Ascending aorta (tissue), 2 donors: ENCODE measurements around the gene HAPSTR1. TPM values are rescaled to one million over a fixed set of nuclear protein-coding genes. Genes with fewer than 3 reads are reported as not detected.

Source experiments
- DNase-seq, 2 donors: peaks; one replicate each; pipeline ENCODE4 v3.0.0-alpha.2; 2019; ENCODE audit warnings: low spot score in 2 of 2
- H3K27ac ChIP-seq, 2 donors: fragments of 200-600 bp; sonication (generic); one replicate each; pipeline ENCODE4 v1.5.1; 2016 to 2017; ENCODE audit warnings: mild to moderate bottlenecking in 1 of 2
- H3K27me3 ChIP-seq: fragments of 200-600 bp; sonication (generic); one replicate; pipeline ENCODE4 v1.5.1; 2017
- H3K36me3 ChIP-seq, 2 donors: fragments of 200-600 bp; sonication (generic); one replicate each; pipeline ENCODE4 v1.5.1; 2016
- H3K4me1 ChIP-seq, 2 donors: fragments of 200-600 bp; sonication (generic); one replicate each; pipeline ENCODE4 v1.5.1; 2016 to 2017; ENCODE audit warnings: mild to moderate bottlenecking in 1 of 2
- H3K4me3 ChIP-seq, 2 donors: fragments of 200-600 bp; sonication (generic); one replicate each; pipeline ENCODE4 v1.5.1; 2016 to 2017; ENCODE audit warnings: mild to moderate bottlenecking in 1 of 2
- H3K9me3 ChIP-seq, 2 donors: fragments of 200-600 bp; sonication (generic); one replicate each; pipeline ENCODE4 v1.5.1; 2016
- intact Hi-C: fragments of 100-400 bp; cut with DNase I; formaldehyde crosslinking; loops from one replicate; pipeline ENCODE4 v1.15.1; 2023
- total RNA-seq: library from RNA; depleted of rRNA; stranded (reverse); fragments of >200 nt; gene quantifications from one replicate; pipeline ENCODE4 v1.1.0, GENCODE V29; 2016
- TF ChIP-seq, protein P1 (sequence below), 3 experiments: fragments of 200-600 bp in 2 of 3; fragments of 450-650 bp in 1 of 3; sonication (generic) in 2 of 3; IDR thresholded peaks; one replicate each; pipeline ENCODE4 v1.5.1; 2016 to 2019; ENCODE audit warnings: antibody characterized with exemption in 3 of 3, mild to moderate bottlenecking in 1 of 3, moderate library complexity in 1 of 3

HAPSTR1 gene
- total RNA-seq, 1 donor from 2014 or later = 22.0 TPM

DNA sequence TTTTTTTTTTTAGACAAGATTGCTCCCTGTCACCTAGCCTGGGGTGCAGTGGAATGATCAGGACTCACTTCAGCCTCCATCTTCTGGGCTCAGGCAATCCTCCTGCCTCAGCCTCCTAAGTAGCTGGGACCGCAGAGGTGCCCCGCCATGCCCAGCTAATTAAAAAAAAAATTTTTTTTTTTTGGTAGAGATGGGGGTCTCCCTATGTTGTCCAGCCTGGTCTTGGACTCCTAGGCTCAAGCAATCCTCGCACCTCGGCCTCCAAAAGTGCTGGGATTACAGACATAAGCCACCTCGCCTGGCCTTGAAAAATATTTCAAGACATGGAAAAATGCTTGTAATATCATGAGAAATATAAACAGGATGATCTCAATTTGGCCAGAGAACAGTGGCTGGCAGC is 42.9 kb downstream of the HAPSTR1 start:
- Histone ChIP-seq H3K36me3 (no peaks in the 10 kb centered on the region), H3K27ac (no peak overlapping the region), H3K9me3 (no peaks in the 10 kb centered on the region), H3K4me3 (no peak overlapping the region), H3K27me3 (no peaks in the 10 kb centered on the region), H3K4me1 (peaks cover 0 to 4% of the 10 kb centered on the region in 2 donors)
- peak in 1 of 2 donors; percentile 39 for DNase-seq
- TF ChIP-seq, protein P1, sequence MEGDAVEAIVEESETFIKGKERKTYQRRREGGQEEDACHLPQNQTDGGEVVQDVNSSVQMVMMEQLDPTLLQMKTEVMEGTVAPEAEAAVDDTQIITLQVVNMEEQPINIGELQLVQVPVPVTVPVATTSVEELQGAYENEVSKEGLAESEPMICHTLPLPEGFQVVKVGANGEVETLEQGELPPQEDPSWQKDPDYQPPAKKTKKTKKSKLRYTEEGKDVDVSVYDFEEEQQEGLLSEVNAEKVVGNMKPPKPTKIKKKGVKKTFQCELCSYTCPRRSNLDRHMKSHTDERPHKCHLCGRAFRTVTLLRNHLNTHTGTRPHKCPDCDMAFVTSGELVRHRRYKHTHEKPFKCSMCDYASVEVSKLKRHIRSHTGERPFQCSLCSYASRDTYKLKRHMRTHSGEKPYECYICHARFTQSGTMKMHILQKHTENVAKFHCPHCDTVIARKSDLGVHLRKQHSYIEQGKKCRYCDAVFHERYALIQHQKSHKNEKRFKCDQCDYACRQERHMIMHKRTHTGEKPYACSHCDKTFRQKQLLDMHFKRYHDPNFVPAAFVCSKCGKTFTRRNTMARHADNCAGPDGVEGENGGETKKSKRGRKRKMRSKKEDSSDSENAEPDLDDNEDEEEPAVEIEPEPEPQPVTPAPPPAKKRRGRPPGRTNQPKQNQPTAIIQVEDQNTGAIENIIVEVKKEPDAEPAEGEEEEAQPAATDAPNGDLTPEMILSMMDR (IDR thresholded peaks at IDR 0.05) = no peak
- intact Hi-C loops = no loop called here

DNA sequence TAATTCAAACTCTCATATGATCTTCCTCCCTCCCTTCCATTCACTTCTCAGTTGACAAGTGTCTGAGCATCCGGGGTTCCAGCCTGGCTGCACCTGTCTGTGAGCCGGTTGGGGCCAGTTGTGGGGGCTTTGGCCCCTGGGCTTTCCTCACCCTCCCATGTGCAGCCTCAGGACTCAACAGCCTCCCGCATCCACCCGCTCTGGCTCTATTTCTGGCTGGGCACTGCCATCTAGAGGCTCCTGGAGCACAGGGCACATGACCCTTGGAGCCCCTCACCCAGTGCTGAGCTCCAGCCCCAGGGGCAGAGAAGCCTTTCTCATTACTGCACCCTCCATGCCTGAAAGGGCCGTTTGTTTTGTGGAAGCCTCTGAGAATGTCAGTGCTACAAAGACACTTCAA is 43.3 kb downstream of the HAPSTR1 start:
- no peak overlapping the region for H3K4me3 ChIP-seq
- no peaks in the 10 kb centered on the region for H3K9me3 ChIP-seq
- peaks cover 0 to 4% of the 10 kb centered on the region in 2 donors for H3K4me1 ChIP-seq
- intact Hi-C loops = no loop called here
- TF ChIP-seq, protein P1 (IDR thresholded peaks at IDR 0.05) = peak in 2 of 3 experiments; percentile 24 to 50
- H3K36me3 ChIP-seq = no peaks in the 10 kb centered on the region
- DNase-seq = peak in 1 of 2 donors; percentile 65
- H3K27ac ChIP-seq = no peak overlapping the region
- H3K27me3 ChIP-seq = no peaks in the 10 kb centered on the region

DNA sequence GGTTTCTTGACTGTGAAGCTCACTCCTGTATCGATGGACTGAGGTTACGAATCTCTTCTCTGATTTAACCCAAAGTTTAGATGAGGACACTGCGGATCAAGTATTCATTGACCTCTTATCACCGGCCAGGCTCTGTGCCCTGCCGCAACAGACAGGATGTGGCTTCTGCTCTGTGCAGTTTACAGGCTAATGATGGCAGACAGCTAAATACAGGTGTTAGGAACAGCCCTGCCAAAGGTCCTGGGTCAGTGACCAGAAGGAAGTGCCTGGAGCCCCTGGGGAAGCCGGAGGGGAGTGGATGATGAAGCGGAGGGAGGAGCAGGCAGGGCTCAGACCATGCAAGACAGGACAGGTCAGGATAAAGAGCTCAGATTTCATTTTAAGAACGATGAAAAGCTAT is 44.4 kb downstream of the HAPSTR1 start:
- H3K36me3 ChIP-seq = no peaks in the 10 kb centered on the region
- H3K9me3 ChIP-seq = no peaks in the 10 kb centered on the region
- H3K4me1 ChIP-seq = peaks cover 0 to 4% of the 10 kb centered on the region in 2 donors
- intact Hi-C loops = no loop called here
- DNase-seq = peak in 1 of 2 donors; percentile 42
- H3K27ac ChIP-seq = no peak overlapping the region
- no peak overlapping the region for H3K4me3 ChIP-seq
- no peaks in the 10 kb centered on the region for H3K27me3 ChIP-seq
- TF ChIP-seq, protein P1 (IDR thresholded peaks at IDR 0.05) = no peak

DNA sequence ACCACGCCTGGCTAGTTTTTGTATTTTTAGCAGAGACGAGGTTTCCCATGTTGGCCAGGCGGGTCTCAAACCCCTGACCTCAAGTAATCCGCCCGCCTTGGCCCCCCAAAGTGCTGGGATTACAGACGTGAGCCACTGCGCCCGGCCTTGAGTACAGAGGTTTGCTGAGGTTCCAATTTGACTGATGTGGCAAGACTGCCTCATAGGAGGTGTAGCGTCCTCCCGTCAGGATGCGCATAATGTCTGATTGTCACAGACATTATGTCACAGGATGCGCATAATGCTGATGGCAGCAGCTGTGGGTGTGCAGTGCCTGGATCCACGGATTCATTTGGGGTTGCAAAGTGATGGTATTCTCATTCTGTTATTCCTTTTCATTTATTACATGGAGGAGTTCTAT is 45.2 kb downstream of the HAPSTR1 start:
- no peaks in the 10 kb centered on the region for H3K9me3 ChIP-seq
- no peak overlapping the region for H3K27ac ChIP-seq
- TF ChIP-seq, protein P1 (IDR thresholded peaks at IDR 0.05) = no peak
- no peak overlapping the region for H3K4me3 ChIP-seq
- no peaks in the 10 kb centered on the region for H3K27me3 ChIP-seq
- intact Hi-C loops = no loop called here
- H3K4me1 ChIP-seq = peaks cover 0 to 4% of the 10 kb centered on the region in 2 donors
- DNase-seq = peak in 1 of 2 donors; percentile 42
- H3K36me3 ChIP-seq = no peaks in the 10 kb centered on the region

DNA sequence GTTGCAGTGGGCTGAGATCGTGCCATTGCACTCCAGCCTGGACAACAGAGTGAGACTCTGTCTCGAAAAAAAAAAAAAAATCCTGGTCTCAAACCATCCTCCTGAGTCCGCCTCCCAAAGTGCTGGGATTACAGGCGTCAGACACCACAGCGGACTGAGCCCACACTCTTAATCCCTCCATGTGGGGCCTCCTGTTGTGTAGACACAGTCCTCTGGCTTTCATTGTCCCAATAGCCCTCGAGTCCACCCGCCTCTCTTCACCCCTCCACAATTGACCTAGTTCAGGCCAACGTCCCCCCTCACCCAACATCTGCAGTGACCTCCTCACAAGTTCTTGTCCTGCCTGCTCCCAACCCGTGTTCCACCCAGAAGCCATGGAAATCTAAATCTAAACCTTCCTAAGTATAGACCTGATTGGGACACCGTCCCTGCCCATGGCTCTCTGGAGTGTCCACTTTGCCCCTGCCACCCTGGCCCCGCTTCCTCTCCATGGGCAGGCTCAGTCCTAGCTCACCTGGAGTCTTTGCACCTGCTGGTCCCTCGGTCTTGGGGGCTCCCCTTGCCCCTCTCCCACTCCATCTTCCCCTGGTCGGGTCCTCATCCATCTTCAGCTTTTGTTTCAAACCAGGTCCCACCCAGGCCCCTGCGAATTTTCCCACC is 46.7 kb downstream of the HAPSTR1 start:
- H3K36me3 ChIP-seq = no peaks in the 10 kb centered on the region
- TF ChIP-seq, protein P1 (IDR thresholded peaks at IDR 0.05) = no peak
- H3K9me3 ChIP-seq = no peaks in the 10 kb centered on the region
- H3K27ac ChIP-seq = no peak overlapping the region
- peaks cover 0 to 4% of the 10 kb centered on the region in 2 donors for H3K4me1 ChIP-seq
- DNase-seq = no peak
- no peak overlapping the region for H3K4me3 ChIP-seq
- intact Hi-C loops = no loop called here
- no peaks in the 10 kb centered on the region for H3K27me3 ChIP-seq
